Tibial nerve (tissue), 4 donors: ENCODE data around the gene KLK7. TPM values are rescaled to one million over a fixed set of nuclear protein-coding genes. Genes with fewer than 3 reads are reported as not detected.
A peak's percentile ranks its signal among the peaks of the same experiment; 100 is the strongest.

Source experiments
- DNase-seq, 2 donors: peaks; one replicate each; pipeline ENCODE4 v3.0.0-alpha.2; 2019; ENCODE audit warnings: low spot score in 2 of 2
- H3K27ac ChIP-seq, 4 donors: fragments of 200-600 bp; sonication (generic) in 3 of 4; one replicate each; pipeline ENCODE4 v1.5.1; 2017 to 2019; ENCODE audit warnings: mild to moderate bottlenecking in 1 of 4
- H3K27me3 ChIP-seq, 2 donors: fragments of 200-600 bp; sonication (generic) in 1 of 2; one replicate each; pipeline versions ENCODE4 v1.5.1 to v1.6.0; 2017 to 2019
- H3K36me3 ChIP-seq, 3 donors: fragments of 200-600 bp; sonication (generic); one replicate each; pipeline ENCODE4 v1.5.1; 2018 to 2019
- H3K4me1 ChIP-seq, 4 donors: fragments of 200-600 bp; sonication (generic) in 3 of 4; one replicate each; pipeline ENCODE4 v1.5.1; 2017 to 2019
- H3K4me3 ChIP-seq, 4 donors: fragments of 200-600 bp; sonication (generic) in 3 of 4; one replicate each; pipeline ENCODE4 v1.5.1; 2017 to 2019; ENCODE audit warnings: mild to moderate bottlenecking in 1 of 4, moderate library complexity in 1 of 4
- H3K9me3 ChIP-seq, 4 donors: fragments of 200-600 bp; sonication (generic) in 3 of 4; one replicate each; pipeline ENCODE4 v1.5.1; 2017 to 2019
- CTCF ChIP-seq, 5 experiments: fragments of 200-600 bp in 3 of 5; fragments of 450-650 bp in 2 of 5; sonication (generic) in 3 of 5; IDR thresholded peaks; one replicate each; pipeline ENCODE4 v1.5.1; 2016 to 2019; ENCODE audit warnings: antibody characterized with exemption in 5 of 5, mild to moderate bottlenecking in 3 of 5, moderate library complexity in 2 of 5
- EP300 ChIP-seq, 2 donors: sonication (generic); formaldehyde crosslinking; IDR thresholded peaks; one replicate each; pipeline ENCODE4 v1.6.1; 2017; ENCODE audit warnings: antibody characterized with exemption in 2 of 2, mild to moderate bottlenecking in 1 of 2
- POLR2A ChIP-seq, 2 donors: fragments of 450-650 bp; IDR thresholded peaks; one replicate each; pipeline ENCODE4 v1.6.1; 2017; ENCODE audit warnings: antibody characterized with exemption in 2 of 2, mild to moderate bottlenecking in 2 of 2, moderate library complexity in 2 of 2
- WGBS, 2 donors: methylation state at CpG; one replicate each; pipeline ENCODE4 v1.1.5; 2018; 5-methylcytosine and 5-hydroxymethylcytosine counted together
- total RNA-seq, 4 donors: library from RNA; depleted of rRNA; stranded (reverse); fragments of >200 nt; gene quantifications; one replicate each; pipeline ENCODE4 v1.1.0, GENCODE V29; 2016

Gene KLK7
- total RNA-seq, 4 donors from 2014 or later: 0.90 to 7.6 (median 4.6) TPM

- DNase-seq: no peak
- H3K4me1 ChIP-seq: peaks cover 0 to 9% (median 0%) of the 10 kb centered on the region in 4 donors
- 45 to 46% methylated on average over 5 of the region's 5 CpGs for WGBS, 2 donors
- no peak overlapping the region for H3K27ac ChIP-seq
- H3K4me3 ChIP-seq: no peak overlapping the region
- TF ChIP-seq POLR2A (IDR thresholded peaks at IDR 0.05) (no peak), EP300 (IDR thresholded peaks at IDR 0.05) (no peak), CTCF (IDR thresholded peaks at IDR 0.05) (no peak)
- peaks cover 0 to 34% of the 10 kb centered on the region in 2 donors for H3K27me3 ChIP-seq
- no peaks in the 10 kb centered on the region for H3K9me3 ChIP-seq
- H3K36me3 ChIP-seq: no peaks in the 10 kb centered on the region
Measured at GRCh38 chr19:51024924-51025323, 41.2 kb upstream of the KLK7 start.

- TF ChIP-seq POLR2A (IDR thresholded peaks at IDR 0.05): no peak
- TF ChIP-seq EP300 (IDR thresholded peaks at IDR 0.05): no peak
- TF ChIP-seq CTCF (IDR thresholded peaks at IDR 0.05): no peak
- Histone ChIP-seq H3K4me3 (no peak overlapping the region), H3K27me3 (peaks cover 0 to 44% of the 10 kb centered on the region in 2 donors), H3K9me3 (no peaks in the 10 kb centered on the region), H3K27ac (no peak overlapping the region), H3K4me1 (peaks cover 0 to 19% (median 1%) of the 10 kb centered on the region in 4 donors), H3K36me3 (no peaks in the 10 kb centered on the region)
- DNase-seq: no peak
- WGBS, 2 donors: 70 to 79% methylated on average over 11 of the region's 11 CpGs
Measured at GRCh38 chr19:51023946-51024345, 40.2 kb upstream of the KLK7 start.

GRCh38 chr19:51022526-51022925 is 38.8 kb upstream of the KLK7 start:
- no peak for TF ChIP-seq POLR2A (IDR thresholded peaks at IDR 0.05)
- TF ChIP-seq CTCF (IDR thresholded peaks at IDR 0.05): no peak
- no peak for TF ChIP-seq EP300 (IDR thresholded peaks at IDR 0.05)
- Histone ChIP-seq H3K36me3 (no peaks in the 10 kb centered on the region), H3K27ac (no peak overlapping the region), H3K27me3 (peaks cover 0 to 58% of the 10 kb centered on the region in 2 donors), H3K4me3 (no peak overlapping the region), H3K9me3 (peaks cover 0 to 3% (median 0%) of the 10 kb centered on the region in 4 donors), H3K4me1 (peaks cover 0 to 23% (median 1%) of the 10 kb centered on the region in 4 donors)
- WGBS, 2 donors: 67% methylated on average over 14 of the region's 14 CpGs
- DNase-seq: no peak

- 27 to 34% methylated on average over 7 of the region's 7 CpGs for WGBS, 2 donors
- Histone ChIP-seq H3K27ac (no peak overlapping the region), H3K4me1 (peaks cover 0 to 35% (median 1%) of the 10 kb centered on the region in 4 donors), H3K4me3 (no peak overlapping the region), H3K27me3 (peaks cover 0 to 67% of the 10 kb centered on the region in 2 donors), H3K9me3 (peaks cover 0 to 4% (median 0%) of the 10 kb centered on the region in 4 donors), H3K36me3 (no peaks in the 10 kb centered on the region)
- TF ChIP-seq POLR2A (IDR thresholded peaks at IDR 0.05) (no peak), CTCF (IDR thresholded peaks at IDR 0.05) (peak; percentile 35 to 53 (median 40))
- peak in 1 of 2 donors; percentile 40 for DNase-seq
Measured at GRCh38 chr19:51020988-51021651, 37.4 kb upstream of the KLK7 start.

GRCh38 chr19:51019544-51019925 is 35.8 kb upstream of the KLK7 start, which contains the start of gene KLK10:
TSS of gene KLK10 (minus strand) at chr19:51019709. CDS start at chr19:51019130, 579 bp downstream.
- TF ChIP-seq CTCF (IDR thresholded peaks at IDR 0.05) (no peak), POLR2A (IDR thresholded peaks at IDR 0.05) (no peak), EP300 (IDR thresholded peaks at IDR 0.05) (no peak)

More at GRCh38 chr19:51019544-51019925, 35.8 kb upstream of the KLK7 start, which contains the start of gene KLK10:
- no peaks in the 10 kb centered on the region for H3K36me3 ChIP-seq
- peaks cover 0 to 5% (median 0%) of the 10 kb centered on the region in 4 donors for H3K9me3 ChIP-seq
- H3K4me3 ChIP-seq: peak within 1 kb of the TSS in 2 of 4 donors; percentile 23 to 41
- peaks cover 0 to 35% (median 1%) of the 10 kb centered on the region in 4 donors for H3K4me1 ChIP-seq
- peaks cover 0 to 78% of the 10 kb centered on the region in 2 donors for H3K27me3 ChIP-seq
- WGBS, 2 donors: 2 to 8% methylated on average over 12 to 13 of the region's 14 CpGs
- DNase-seq: no peak
- H3K27ac ChIP-seq: peak within 1 kb of the TSS in 1 of 4 donors; percentile 9
